Ureter (tissue), 1 donor: ENCODE data around the gene RPTOR. TPM values are rescaled to one million over a fixed set of nuclear protein-coding genes. Genes with fewer than 3 reads are reported as not detected.

Source experiments
- DNase-seq: peaks from one replicate; pipeline ENCODE4 v3.0.0-alpha.2; 2020; ENCODE audit warnings: low spot score
- total RNA-seq: library from RNA; stranded (reverse); gene quantifications from one replicate; pipeline ENCODE4 v1.2.4, GENCODE V29; 2023
- donor health status: DM: yes; HTN: yes; CAD: no.

Gene RPTOR
- total RNA-seq, 1 donor from 2014 or later: 64.2 TPM

- DNase-seq: no peak
Measured at GRCh38 chr17:80996422-80997305, 452.0 kb downstream of the RPTOR start.

- no peak for DNase-seq
Measured at GRCh38 chr17:80997424-80998117, 452.9 kb downstream of the RPTOR start.

GRCh38 chr17:80998118-80998747 lies 453.6 kb downstream of the RPTOR start:
- no peak for DNase-seq

- no peak for DNase-seq
Measured at GRCh38 chr17:80998748-80999535, 454.3 kb downstream of the RPTOR start.

- DNase-seq: no peak
Measured at GRCh38 chr17:80999536-81000333, 455.1 kb downstream of the RPTOR start.

- no peak for DNase-seq
Measured at GRCh38 chr17:81000334-81000630, 455.6 kb downstream of the RPTOR start.

- DNase-seq: no peak
Measured at GRCh38 chr17:81000631-81001357, 456.2 kb downstream of the RPTOR start.

GRCh38 chr17:81002013-81002384 lies 457.4 kb downstream of the RPTOR start:
- DNase-seq: no peak

- no peak for DNase-seq
Measured at GRCh38 chr17:81002409-81003361, 458.0 kb downstream of the RPTOR start.

GRCh38 chr17:81003711-81004475 lies 459.3 kb downstream of the RPTOR start:
- no peak for DNase-seq

GRCh38 chr17:81006891-81007290 lies 462.3 kb downstream of the RPTOR start:
- no peak for DNase-seq

- no peak for DNase-seq
Measured at GRCh38 chr17:81008140-81008539, 463.5 kb downstream of the RPTOR start.

GRCh38 chr17:81009136-81009535 lies 464.5 kb downstream of the RPTOR start:
- no peak for DNase-seq

- no peak for DNase-seq
Measured at GRCh38 chr17:81010935-81011334, 466.3 kb downstream of the RPTOR start.

- no peak for DNase-seq
Measured at GRCh38 chr17:81011951-81012350, 467.3 kb downstream of the RPTOR start.

GRCh38 chr17:81012574-81013447 lies 468.2 kb downstream of the RPTOR start:
- no peak for DNase-seq

- DNase-seq: no peak
Measured at GRCh38 chr17:81013642-81014041, 469.0 kb downstream of the RPTOR start.

GRCh38 chr17:81015136-81015535 lies 470.5 kb downstream of the RPTOR start:
- no peak for DNase-seq
